ENCODE data around the gene MMEL1.
"Not testable (repeated sequence)": the region's sequence is repeated elsewhere in the genome, so short reads cannot be mapped to it uniquely, and the experiment has no call there.

Gene MMEL1

GRCh38 chr1:2632561-2633361 lies at the start of gene MMEL1:
TSS of gene MMEL1 (minus strand) at chr1:2633016. CDS start at chr1:2629484, 3,532 bp downstream.
- Histone ChIP-seq H3K4me3 (ENCODE audit: low read depth in 1 of 2, low read length in 2 of 2) (peak within 1 kb of the TSS; percentile 13 to 21), H3K4me1 (ENCODE audit: control insufficient read depth in 1 of 2, insufficient read depth in 2 of 2, low read length in 2 of 2) (peaks cover 20 to 28% of the 10 kb centered on the region in 2 donors), H3K36me3 (ENCODE audit: control insufficient read depth in 1 of 2, insufficient read depth in 2 of 2, low read length in 2 of 2) (no peaks in the 10 kb centered on the region), H3K9me3 (ENCODE audit: control insufficient read depth in 1 of 2, low read length in 2 of 2) (peaks cover 6 to 9% of the 10 kb centered on the region in 2 donors), H3K27ac (ENCODE audit: low read depth, low read length) (peak within 1 kb of the TSS; percentile 62), H3K27me3 (ENCODE audit: control insufficient read depth in 1 of 2, insufficient read depth in 2 of 2, low read length in 2 of 2) (peaks cover 17 to 24% of the 10 kb centered on the region in 2 donors), H3K9ac (ENCODE audit: low read depth in 1 of 2, low read length in 2 of 2) (peak within 1 kb of the TSS; percentile 39 to 48)

GRCh38 chr1:2676726-2677125 lies 43.9 kb upstream of the MMEL1 start:
- not testable (repeated sequence) for H3K27ac ChIP-seq (ENCODE audit: low read depth, low read length); H3K4me3 ChIP-seq (ENCODE audit: low read depth in 1 of 2, low read length in 2 of 2); H3K9ac ChIP-seq (ENCODE audit: low read depth in 1 of 2, low read length in 2 of 2); H3K9me3 ChIP-seq (ENCODE audit: control insufficient read depth in 1 of 2, low read length in 2 of 2); H3K27me3 ChIP-seq (ENCODE audit: control insufficient read depth in 1 of 2, insufficient read depth in 2 of 2, low read length in 2 of 2); H3K4me1 ChIP-seq (ENCODE audit: control insufficient read depth in 1 of 2, insufficient read depth in 2 of 2, low read length in 2 of 2); H3K36me3 ChIP-seq (ENCODE audit: control insufficient read depth in 1 of 2, insufficient read depth in 2 of 2, low read length in 2 of 2)

- H3K36me3 ChIP-seq (ENCODE audit: control insufficient read depth in 1 of 2, insufficient read depth in 2 of 2, low read length in 2 of 2); H3K27ac ChIP-seq (ENCODE audit: low read depth, low read length); H3K4me3 ChIP-seq (ENCODE audit: low read depth in 1 of 2, low read length in 2 of 2); H3K4me1 ChIP-seq (ENCODE audit: control insufficient read depth in 1 of 2, insufficient read depth in 2 of 2, low read length in 2 of 2); H3K9me3 ChIP-seq (ENCODE audit: control insufficient read depth in 1 of 2, low read length in 2 of 2); H3K9ac ChIP-seq (ENCODE audit: low read depth in 1 of 2, low read length in 2 of 2); H3K27me3 ChIP-seq (ENCODE audit: control insufficient read depth in 1 of 2, insufficient read depth in 2 of 2, low read length in 2 of 2): not testable (repeated sequence)
Measured at GRCh38 chr1:2671656-2672055, 38.8 kb upstream of the MMEL1 start.

- not testable (repeated sequence) for H3K9me3 ChIP-seq (ENCODE audit: control insufficient read depth in 1 of 2, low read length in 2 of 2); H3K4me1 ChIP-seq (ENCODE audit: control insufficient read depth in 1 of 2, insufficient read depth in 2 of 2, low read length in 2 of 2); H3K4me3 ChIP-seq (ENCODE audit: low read depth in 1 of 2, low read length in 2 of 2); H3K36me3 ChIP-seq (ENCODE audit: control insufficient read depth in 1 of 2, insufficient read depth in 2 of 2, low read length in 2 of 2); H3K27me3 ChIP-seq (ENCODE audit: control insufficient read depth in 1 of 2, insufficient read depth in 2 of 2, low read length in 2 of 2); H3K27ac ChIP-seq (ENCODE audit: low read depth, low read length); H3K9ac ChIP-seq (ENCODE audit: low read depth in 1 of 2, low read length in 2 of 2)
Measured at GRCh38 chr1:2659806-2660205, 27.0 kb upstream of the MMEL1 start.

GRCh38 chr1:2657909-2658308 lies 25.1 kb upstream of the MMEL1 start:
- not testable (repeated sequence) for H3K9ac ChIP-seq (ENCODE audit: low read depth in 1 of 2, low read length in 2 of 2); H3K4me1 ChIP-seq (ENCODE audit: control insufficient read depth in 1 of 2, insufficient read depth in 2 of 2, low read length in 2 of 2); H3K9me3 ChIP-seq (ENCODE audit: control insufficient read depth in 1 of 2, low read length in 2 of 2); H3K4me3 ChIP-seq (ENCODE audit: low read depth in 1 of 2, low read length in 2 of 2); H3K27ac ChIP-seq (ENCODE audit: low read depth, low read length); H3K36me3 ChIP-seq (ENCODE audit: control insufficient read depth in 1 of 2, insufficient read depth in 2 of 2, low read length in 2 of 2)
- peaks cover 0 to 25% of the 10 kb centered on the region in 2 donors for H3K27me3 ChIP-seq (ENCODE audit: control insufficient read depth in 1 of 2, insufficient read depth in 2 of 2, low read length in 2 of 2)

GRCh38 chr1:2657124-2657523 lies 24.3 kb upstream of the MMEL1 start:
- not testable (repeated sequence) for H3K4me3 ChIP-seq (ENCODE audit: low read depth in 1 of 2, low read length in 2 of 2); H3K9me3 ChIP-seq (ENCODE audit: control insufficient read depth in 1 of 2, low read length in 2 of 2); H3K36me3 ChIP-seq (ENCODE audit: control insufficient read depth in 1 of 2, insufficient read depth in 2 of 2, low read length in 2 of 2); H3K27ac ChIP-seq (ENCODE audit: low read depth, low read length); H3K4me1 ChIP-seq (ENCODE audit: control insufficient read depth in 1 of 2, insufficient read depth in 2 of 2, low read length in 2 of 2); H3K9ac ChIP-seq (ENCODE audit: low read depth in 1 of 2, low read length in 2 of 2)
- H3K27me3 ChIP-seq (ENCODE audit: control insufficient read depth in 1 of 2, insufficient read depth in 2 of 2, low read length in 2 of 2): peaks cover 0 to 32% of the 10 kb centered on the region in 2 donors

GRCh38 chr1:2655598-2656434 lies 23.0 kb upstream of the MMEL1 start:
- H3K27me3 ChIP-seq (ENCODE audit: control insufficient read depth in 1 of 2, insufficient read depth in 2 of 2, low read length in 2 of 2): peaks cover 6 to 43% of the 10 kb centered on the region in 2 donors
- not testable (repeated sequence) for H3K4me3 ChIP-seq (ENCODE audit: low read depth in 1 of 2, low read length in 2 of 2); H3K9me3 ChIP-seq (ENCODE audit: control insufficient read depth in 1 of 2, low read length in 2 of 2); H3K9ac ChIP-seq (ENCODE audit: low read depth in 1 of 2, low read length in 2 of 2); H3K36me3 ChIP-seq (ENCODE audit: control insufficient read depth in 1 of 2, insufficient read depth in 2 of 2, low read length in 2 of 2); H3K27ac ChIP-seq (ENCODE audit: low read depth, low read length); H3K4me1 ChIP-seq (ENCODE audit: control insufficient read depth in 1 of 2, insufficient read depth in 2 of 2, low read length in 2 of 2)

- not testable (repeated sequence) for H3K9me3 ChIP-seq (ENCODE audit: control insufficient read depth in 1 of 2, low read length in 2 of 2); H3K4me1 ChIP-seq (ENCODE audit: control insufficient read depth in 1 of 2, insufficient read depth in 2 of 2, low read length in 2 of 2); H3K4me3 ChIP-seq (ENCODE audit: low read depth in 1 of 2, low read length in 2 of 2); H3K9ac ChIP-seq (ENCODE audit: low read depth in 1 of 2, low read length in 2 of 2); H3K27ac ChIP-seq (ENCODE audit: low read depth, low read length); H3K36me3 ChIP-seq (ENCODE audit: control insufficient read depth in 1 of 2, insufficient read depth in 2 of 2, low read length in 2 of 2)
- H3K27me3 ChIP-seq (ENCODE audit: control insufficient read depth in 1 of 2, insufficient read depth in 2 of 2, low read length in 2 of 2): peaks cover 6 to 49% of the 10 kb centered on the region in 2 donors
Measured at GRCh38 chr1:2654443-2654948, 21.7 kb upstream of the MMEL1 start.

- not testable (repeated sequence) for H3K9me3 ChIP-seq (ENCODE audit: control insufficient read depth in 1 of 2, low read length in 2 of 2); H3K4me1 ChIP-seq (ENCODE audit: control insufficient read depth in 1 of 2, insufficient read depth in 2 of 2, low read length in 2 of 2); H3K36me3 ChIP-seq (ENCODE audit: control insufficient read depth in 1 of 2, insufficient read depth in 2 of 2, low read length in 2 of 2); H3K27ac ChIP-seq (ENCODE audit: low read depth, low read length); H3K4me3 ChIP-seq (ENCODE audit: low read depth in 1 of 2, low read length in 2 of 2); H3K9ac ChIP-seq (ENCODE audit: low read depth in 1 of 2, low read length in 2 of 2)
- H3K27me3 ChIP-seq (ENCODE audit: control insufficient read depth in 1 of 2, insufficient read depth in 2 of 2, low read length in 2 of 2): peaks cover 6 to 53% of the 10 kb centered on the region in 2 donors
Measured at GRCh38 chr1:2653741-2654442, 21.1 kb upstream of the MMEL1 start.
